Neural cell (in vitro differentiated cells): ENCODE results near the gene PLEKHN1. TPM values are rescaled to one million over a fixed set of nuclear protein-coding genes. Genes with fewer than 3 reads are reported as not detected.

Experiments
- H2AFZ ChIP-seq: fragments of 200-600, 300-800 bp; sonication (generic), shearing (Covaris generic); 2 replicates; pipeline ENCODE4 v1.6.0; 2014; ENCODE audit warnings: low read depth, mild to moderate bottlenecking, antibody characterized with exemption, low read length, moderate library complexity
- H3F3A ChIP-seq: fragments of 200-600 bp; shearing (Covaris generic); 2 replicates; pipeline ENCODE4 v1.6.1; 2016; ENCODE audit warnings: mild to moderate bottlenecking, moderate library complexity, mixed read lengths, antibody characterized with exemption, low read length; ENCODE audit not compliant: insufficient read depth, poor library complexity, severe bottlenecking
- H3K27ac ChIP-seq: fragments of 200-600, 300-800 bp; sonication (generic), shearing (Covaris generic); 2 replicates; pipeline ENCODE4 v1.5.1; 2014; ENCODE audit warnings: mild to moderate bottlenecking, low read length, moderate library complexity
- H3K27me3 ChIP-seq: fragments of 300-800, 200-600 bp; sonication (generic), shearing (Covaris generic); 2 replicates; pipeline ENCODE4 v1.6.0; 2014; ENCODE audit warnings: mild to moderate bottlenecking, low read depth, low read length, moderate library complexity; ENCODE audit not compliant: insufficient read depth
- H3K36me3 ChIP-seq: fragments of 300-800, 200-600 bp; sonication (generic), shearing (Covaris generic); 2 replicates; pipeline ENCODE4 v1.5.1; 2014; ENCODE audit warnings: mild to moderate bottlenecking, antibody characterized with exemption, low read length, moderate library complexity; ENCODE audit not compliant: insufficient read depth
- H3K4me2 ChIP-seq: fragments of 300-800, 200-600 bp; sonication (generic), shearing (Covaris generic); 2 replicates; pipeline ENCODE4 v1.6.0; 2014; ENCODE audit warnings: mild to moderate bottlenecking, low read length
- H3K4me3 ChIP-seq: fragments of 300-800, 200-600 bp; sonication (generic), shearing (Covaris generic); 2 replicates; pipeline ENCODE4 v1.5.1; 2014; ENCODE audit warnings: mild to moderate bottlenecking, low read length, moderate library complexity
- H3K79me2 ChIP-seq: fragments of 200-600 bp; shearing (Covaris generic); replicated peaks from 2 replicates; pipeline ENCODE4 v1.6.0; 2014; ENCODE audit warnings: mild to moderate bottlenecking, low read length, moderate library complexity; ENCODE audit not compliant: insufficient read depth
- H3K9ac ChIP-seq: fragments of 300-800, 200-600 bp; sonication (generic), shearing (Covaris generic); 2 replicates; pipeline ENCODE4 v1.6.1; 2016; ENCODE audit warnings: mild to moderate bottlenecking, low read length, mixed read lengths
- H3K9me2 ChIP-seq: fragments of 200-600 bp; shearing (Covaris generic); 2 replicates; pipeline ENCODE4 v1.6.1; 2016; ENCODE audit warnings: mild to moderate bottlenecking, low read length, mixed read lengths; ENCODE audit not compliant: insufficient read depth
- H3K9me3 ChIP-seq: fragments of 200-600, 300-800 bp; sonication (generic), shearing (Covaris generic); 2 replicates; pipeline ENCODE4 v1.6.1; 2016; ENCODE audit warnings: mild to moderate bottlenecking, mixed run types, low read length, moderate library complexity, mixed read lengths
- H4K20me1 ChIP-seq: fragments of 200-600 bp; shearing (Covaris generic); 2 replicates; pipeline ENCODE4 v1.6.1; 2016; ENCODE audit warnings: mild to moderate bottlenecking, mixed run types; ENCODE audit not compliant: insufficient read depth
- EP300 ChIP-seq: fragments of 450-650 bp; conservative IDR thresholded peaks from 2 replicates; pipeline ENCODE4 v1.6.1; 2014; ENCODE audit warnings: antibody characterized with exemption, mild to moderate bottlenecking, moderate library complexity; ENCODE audit not compliant: poor library complexity, severe bottlenecking
- EZH2 ChIP-seq: fragments of 200-600, 300-800 bp; shearing (Covaris generic), sonication (generic); IDR thresholded peaks from 2 replicates; pipeline ENCODE4 v1.6.1; 2014; ENCODE audit warnings: antibody characterized with exemption, low read length, borderline replicate concordance, mild to moderate bottlenecking; ENCODE audit not compliant: insufficient read depth, poor library complexity, severe bottlenecking
- MXI1 ChIP-seq: fragments of 450-650 bp; conservative IDR thresholded peaks from 2 replicates; pipeline ENCODE4 v1.6.1; 2014; ENCODE audit warnings: antibody characterized with exemption, mild to moderate bottlenecking; ENCODE audit not compliant: poor library complexity, severe bottlenecking
- RAD21 ChIP-seq: fragments of 450-650 bp; conservative IDR thresholded peaks from 2 replicates; pipeline ENCODE4 v1.6.1; 2014; ENCODE audit warnings: antibody characterized with exemption, mild to moderate bottlenecking, moderate library complexity
- TAF1 ChIP-seq: IDR thresholded peaks from 2 replicates; pipeline ENCODE4 v1.6.1; 2012; ENCODE audit warnings: low read depth
- polyA minus RNA-seq: library from RNA; depleted of rRNA, polyadenylated mRNA; stranded (reverse); fragments of >200 nt; gene quantifications from 2 replicates; pipeline ENCODE4 v1.2.3, GENCODE V29; 2014
- polyA plus RNA-seq: library from polyadenylated mRNA; depleted of rRNA; stranded (reverse); fragments of >200 nt; gene quantifications from 2 replicates; pipeline ENCODE4 v1.2.3, GENCODE V29; 2014
- TF ChIP-seq, protein P1 (sequence below): IDR thresholded peaks from 2 replicates; pipeline ENCODE4 v1.6.1; 2012; ENCODE audit warnings: borderline replicate concordance
- TF ChIP-seq, protein P2 (sequence below): fragments of 450-650 bp; IDR thresholded peaks from 2 replicates; pipeline ENCODE4 v1.5.1; 2014; ENCODE audit warnings: antibody characterized with exemption, mild to moderate bottlenecking, moderate library complexity; ENCODE audit not compliant: poor library complexity, severe bottlenecking

Gene PLEKHN1, protein sequence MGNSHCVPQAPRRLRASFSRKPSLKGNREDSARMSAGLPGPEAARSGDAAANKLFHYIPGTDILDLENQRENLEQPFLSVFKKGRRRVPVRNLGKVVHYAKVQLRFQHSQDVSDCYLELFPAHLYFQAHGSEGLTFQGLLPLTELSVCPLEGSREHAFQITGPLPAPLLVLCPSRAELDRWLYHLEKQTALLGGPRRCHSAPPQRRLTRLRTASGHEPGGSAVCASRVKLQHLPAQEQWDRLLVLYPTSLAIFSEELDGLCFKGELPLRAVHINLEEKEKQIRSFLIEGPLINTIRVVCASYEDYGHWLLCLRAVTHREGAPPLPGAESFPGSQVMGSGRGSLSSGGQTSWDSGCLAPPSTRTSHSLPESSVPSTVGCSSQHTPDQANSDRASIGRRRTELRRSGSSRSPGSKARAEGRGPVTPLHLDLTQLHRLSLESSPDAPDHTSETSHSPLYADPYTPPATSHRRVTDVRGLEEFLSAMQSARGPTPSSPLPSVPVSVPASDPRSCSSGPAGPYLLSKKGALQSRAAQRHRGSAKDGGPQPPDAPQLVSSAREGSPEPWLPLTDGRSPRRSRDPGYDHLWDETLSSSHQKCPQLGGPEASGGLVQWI
- polyA plus RNA-seq (0.28 and 1.1 TPM in 2 replicates), polyA minus RNA-seq (not detected in 2 replicates)

DNA sequence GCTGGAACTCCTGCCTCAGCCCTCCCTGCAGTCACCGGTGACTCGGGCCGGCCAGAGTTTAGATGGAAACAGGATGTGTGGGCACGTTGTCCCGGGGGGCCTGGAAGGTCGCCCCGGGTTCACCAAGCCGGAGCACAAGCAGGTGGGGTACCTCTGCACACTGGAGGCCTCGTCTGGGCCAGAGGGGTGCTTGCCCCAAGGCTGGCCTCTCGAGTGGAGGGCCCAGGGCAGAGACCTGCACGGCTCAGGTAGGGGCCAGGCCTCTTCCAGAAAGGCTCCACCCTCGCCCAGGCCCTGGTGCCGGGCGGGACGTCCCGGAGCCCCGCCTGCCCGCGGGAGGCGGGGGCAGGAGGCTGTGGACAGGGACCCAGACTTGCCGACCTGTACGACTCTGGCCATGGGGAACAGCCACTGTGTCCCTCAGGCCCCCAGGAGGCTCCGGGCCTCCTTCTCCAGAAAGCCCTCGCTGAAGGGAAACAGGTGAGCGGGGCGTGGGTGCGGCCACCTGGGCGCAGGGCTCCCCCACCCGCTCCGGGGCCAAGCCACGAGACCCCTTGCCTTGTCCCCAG lies at the start of gene PLEKHN1:
PLEKHN1 (plus strand) TSS at position 348 of the 569 bp plus-strand sequence; CDS start at position 398, 50 bp downstream.
- Histone ChIP-seq H3K9ac (no peak within 1 kb of the TSS), H3K27me3 (peaks cover 59% of the 10 kb centered on the region), H3K79me2 (no peaks in the 10 kb centered on the region), H3F3A (no peaks in the 10 kb centered on the region), H3K9me2 (no peaks in the 10 kb centered on the region), H4K20me1 (no peaks in the 10 kb centered on the region), H3K36me3 (no peaks in the 10 kb centered on the region), H2AFZ (no peak within 1 kb of the TSS), H3K9me3 (no peaks in the 10 kb centered on the region), H3K4me2 (no peak within 1 kb of the TSS), H3K4me3 (peak within 1 kb of the TSS; percentile 55), H3K27ac (no peak within 1 kb of the TSS)
- no peak for TF ChIP-seq RAD21
- TF ChIP-seq MXI1: no peak
- TF ChIP-seq, protein P1, sequence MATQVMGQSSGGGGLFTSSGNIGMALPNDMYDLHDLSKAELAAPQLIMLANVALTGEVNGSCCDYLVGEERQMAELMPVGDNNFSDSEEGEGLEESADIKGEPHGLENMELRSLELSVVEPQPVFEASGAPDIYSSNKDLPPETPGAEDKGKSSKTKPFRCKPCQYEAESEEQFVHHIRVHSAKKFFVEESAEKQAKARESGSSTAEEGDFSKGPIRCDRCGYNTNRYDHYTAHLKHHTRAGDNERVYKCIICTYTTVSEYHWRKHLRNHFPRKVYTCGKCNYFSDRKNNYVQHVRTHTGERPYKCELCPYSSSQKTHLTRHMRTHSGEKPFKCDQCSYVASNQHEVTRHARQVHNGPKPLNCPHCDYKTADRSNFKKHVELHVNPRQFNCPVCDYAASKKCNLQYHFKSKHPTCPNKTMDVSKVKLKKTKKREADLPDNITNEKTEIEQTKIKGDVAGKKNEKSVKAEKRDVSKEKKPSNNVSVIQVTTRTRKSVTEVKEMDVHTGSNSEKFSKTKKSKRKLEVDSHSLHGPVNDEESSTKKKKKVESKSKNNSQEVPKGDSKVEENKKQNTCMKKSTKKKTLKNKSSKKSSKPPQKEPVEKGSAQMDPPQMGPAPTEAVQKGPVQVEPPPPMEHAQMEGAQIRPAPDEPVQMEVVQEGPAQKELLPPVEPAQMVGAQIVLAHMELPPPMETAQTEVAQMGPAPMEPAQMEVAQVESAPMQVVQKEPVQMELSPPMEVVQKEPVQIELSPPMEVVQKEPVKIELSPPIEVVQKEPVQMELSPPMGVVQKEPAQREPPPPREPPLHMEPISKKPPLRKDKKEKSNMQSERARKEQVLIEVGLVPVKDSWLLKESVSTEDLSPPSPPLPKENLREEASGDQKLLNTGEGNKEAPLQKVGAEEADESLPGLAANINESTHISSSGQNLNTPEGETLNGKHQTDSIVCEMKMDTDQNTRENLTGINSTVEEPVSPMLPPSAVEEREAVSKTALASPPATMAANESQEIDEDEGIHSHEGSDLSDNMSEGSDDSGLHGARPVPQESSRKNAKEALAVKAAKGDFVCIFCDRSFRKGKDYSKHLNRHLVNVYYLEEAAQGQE: no peak
- TF ChIP-seq, protein P2, sequence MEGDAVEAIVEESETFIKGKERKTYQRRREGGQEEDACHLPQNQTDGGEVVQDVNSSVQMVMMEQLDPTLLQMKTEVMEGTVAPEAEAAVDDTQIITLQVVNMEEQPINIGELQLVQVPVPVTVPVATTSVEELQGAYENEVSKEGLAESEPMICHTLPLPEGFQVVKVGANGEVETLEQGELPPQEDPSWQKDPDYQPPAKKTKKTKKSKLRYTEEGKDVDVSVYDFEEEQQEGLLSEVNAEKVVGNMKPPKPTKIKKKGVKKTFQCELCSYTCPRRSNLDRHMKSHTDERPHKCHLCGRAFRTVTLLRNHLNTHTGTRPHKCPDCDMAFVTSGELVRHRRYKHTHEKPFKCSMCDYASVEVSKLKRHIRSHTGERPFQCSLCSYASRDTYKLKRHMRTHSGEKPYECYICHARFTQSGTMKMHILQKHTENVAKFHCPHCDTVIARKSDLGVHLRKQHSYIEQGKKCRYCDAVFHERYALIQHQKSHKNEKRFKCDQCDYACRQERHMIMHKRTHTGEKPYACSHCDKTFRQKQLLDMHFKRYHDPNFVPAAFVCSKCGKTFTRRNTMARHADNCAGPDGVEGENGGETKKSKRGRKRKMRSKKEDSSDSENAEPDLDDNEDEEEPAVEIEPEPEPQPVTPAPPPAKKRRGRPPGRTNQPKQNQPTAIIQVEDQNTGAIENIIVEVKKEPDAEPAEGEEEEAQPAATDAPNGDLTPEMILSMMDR: no peak
- no peak for TF ChIP-seq TAF1
- no peak for TF ChIP-seq EZH2
- TF ChIP-seq EP300: no peak

DNA sequence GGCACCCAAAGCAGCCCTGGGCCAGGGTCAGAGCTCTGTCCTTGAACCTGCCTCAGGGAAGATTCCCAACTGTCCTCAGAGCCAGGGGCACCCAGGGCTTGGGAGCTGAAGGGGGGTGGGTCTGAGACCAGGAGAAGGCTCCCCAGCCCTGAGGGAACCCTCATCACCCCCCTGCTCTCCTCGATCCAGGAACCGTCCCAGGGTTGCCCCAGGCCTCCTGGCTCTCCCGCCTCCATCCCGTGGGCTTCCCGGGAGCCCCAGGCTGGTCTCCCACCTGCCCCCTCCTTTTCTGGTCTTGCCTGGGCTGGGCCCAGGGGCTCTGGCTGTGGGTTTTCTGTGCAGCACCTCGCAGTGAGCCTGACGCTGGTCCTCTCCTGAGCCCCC lies 49.2 kb upstream of the PLEKHN1 start:
- no peak overlapping the region for H2AFZ ChIP-seq
- H3K27me3 ChIP-seq: peaks cover 6% of the 10 kb centered on the region
- no peak overlapping the region for H3K27ac ChIP-seq

More for the DNA sequence above, 49.2 kb upstream of the PLEKHN1 start:
- Histone ChIP-seq H3F3A (no peaks in the 10 kb centered on the region), H3K4me2 (no peak overlapping the region), H4K20me1 (no peaks in the 10 kb centered on the region), H3K9me3 (no peaks in the 10 kb centered on the region), H3K9me2 (no peaks in the 10 kb centered on the region), H3K79me2 (no peaks in the 10 kb centered on the region), H3K4me3 (no peak overlapping the region), H3K9ac (peak overlapping the region; percentile 5), H3K36me3 (no peaks in the 10 kb centered on the region)
- TF ChIP-seq, protein P2: no peak
- TF ChIP-seq MXI1: no peak
